Kidney (tissue), 14 donors: ENCODE results near the gene VKORC1. TPM values are rescaled to one million over a fixed set of nuclear protein-coding genes. Genes with fewer than 3 reads are reported as not detected.

Source experiments
- DNase-seq, 5 donors: peaks; one replicate each; pipeline ENCODE4 v3.0.0-alpha.2; 2013 to 2020
- FAIRE-seq: peaks from 2 replicates; lab custom pipeline; 2012; peaks lifted over from hg19 to GRCh38; lab: Jason Lieb, UNC
- H3K27ac ChIP-seq, 2 donors: one replicate each; pipeline ENCODE4 v1.7.0; 2013; ENCODE audit warnings: low read depth in 2 of 2, low read length in 2 of 2, inconsistent platforms in 1 of 2
- H3K27me3 ChIP-seq: one replicate; pipeline ENCODE4 v1.7.1; 2013; ENCODE audit warnings: low read length, inconsistent platforms; ENCODE audit not compliant: control insufficient read depth, insufficient read depth
- H3K36me3 ChIP-seq, 3 donors: one replicate each; pipeline versions ENCODE4 v1.7.0 to v1.7.1; 2013; ENCODE audit warnings: low read length in 3 of 3, control low read depth in 1 of 3, inconsistent platforms in 1 of 3; ENCODE audit not compliant: insufficient read depth in 3 of 3, control insufficient read depth in 2 of 3
- H3K4me1 ChIP-seq, 3 donors: one replicate each; pipeline versions ENCODE4 v1.7.0 to v1.7.1; 2013; ENCODE audit warnings: low read length in 3 of 3, inconsistent platforms in 1 of 3, low read depth in 1 of 3; ENCODE audit not compliant: control insufficient read depth in 2 of 3, insufficient read depth in 2 of 3
- H3K4me3 ChIP-seq, 3 donors: one replicate each; pipeline versions ENCODE4 v1.7.0 to v1.8.1; 2013; ENCODE audit warnings: low read length in 3 of 3, control low read depth in 1 of 3, inconsistent platforms in 1 of 3
- H3K9ac ChIP-seq, 3 donors: one replicate each; pipeline versions ENCODE4 v1.7.0 to v1.7.1; 2013; ENCODE audit warnings: low read length in 3 of 3, control low read depth in 1 of 3, inconsistent platforms in 1 of 3
- H3K9me3 ChIP-seq, 3 donors: one replicate each; pipeline versions ENCODE4 v1.7.0 to v1.7.1; 2013; ENCODE audit warnings: low read length in 3 of 3, control low read depth in 1 of 3, inconsistent platforms in 1 of 3; ENCODE audit not compliant: control insufficient read depth in 2 of 3, insufficient read depth in 1 of 3
- intact Hi-C: fragments of 100-400 bp; cut with DNase I; formaldehyde crosslinking; loops from one replicate; pipeline ENCODE4 v1.11.1; 2022
- polyA plus RNA-seq: library from polyadenylated mRNA; stranded (reverse); fragments of 350-450 nt; fragmentation: Illumina TruSeq; extraction: RNeasy Lipid Tissue Mini Kit (QIAGEN cat#74804); gene quantifications from one replicate; pipeline ENCODE4 v1.2.3, GENCODE V29; 2014; ENCODE audit warnings: low read depth, low replicate concordance; ENCODE audit not compliant: insufficient read depth
- total RNA-seq: library from RNA; stranded (reverse); fragmentation: NEBNext Ultra II Directional; extraction: Animal tissue kit (Norgen Biotek cat#: 25700); gene quantifications from one replicate; pipeline ENCODE4 v1.2.1, GENCODE V29; 2021
- TF ChIP-seq, protein P1 (sequence below): IDR thresholded peaks from 3 replicates; pipeline ENCODE4 v1.5.1; 2012; ENCODE audit warnings: mild to moderate bottlenecking, moderate library complexity, borderline replicate concordance; ENCODE audit not compliant: insufficient read depth; ENCODE audit errors: extremely low read depth
- donor health status: control.
- donor health status: control.
- donor health status: control.
- donor health status: control.
- donor health status: control.
- donor health status: DM: yes; HTN: yes; CAD: no.
- donor health status: Normal renal cell carcinoma (clear cell type).

VKORC1 gene
- total and polyA plus RNA-seq, 2 donors from 2014 or later: 84.7 to 209 TPM

DNA sequence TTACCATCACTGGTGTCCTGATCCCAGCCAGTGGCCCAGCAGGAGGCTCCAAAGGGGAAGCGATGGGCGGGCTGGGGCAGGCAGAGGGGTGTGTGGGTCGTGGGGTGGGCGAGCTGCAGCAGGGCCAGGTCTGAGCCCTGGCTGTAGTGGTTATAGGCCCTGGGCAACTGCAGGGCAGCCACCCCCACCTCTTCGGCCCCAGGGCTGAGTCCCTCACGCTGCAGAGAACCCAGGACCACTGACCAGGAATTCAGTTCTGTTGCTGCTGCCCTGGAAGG, 8.0 kb downstream of the VKORC1 start:
- Histone ChIP-seq H3K27me3 (no peaks in the 10 kb centered on the region), H3K27ac (no peak overlapping the region), H3K4me1 (no peaks in the 10 kb centered on the region), H3K9me3 (no peaks in the 10 kb centered on the region), H3K9ac (no peak overlapping the region), H3K4me3 (no peak overlapping the region), H3K36me3 (peaks cover 0 to 11% (median 4%) of the 10 kb centered on the region in 3 donors)
- no peak for DNase-seq
- FAIRE-seq: no peak
- intact Hi-C loops: no loop called here
- TF ChIP-seq, protein P1, sequence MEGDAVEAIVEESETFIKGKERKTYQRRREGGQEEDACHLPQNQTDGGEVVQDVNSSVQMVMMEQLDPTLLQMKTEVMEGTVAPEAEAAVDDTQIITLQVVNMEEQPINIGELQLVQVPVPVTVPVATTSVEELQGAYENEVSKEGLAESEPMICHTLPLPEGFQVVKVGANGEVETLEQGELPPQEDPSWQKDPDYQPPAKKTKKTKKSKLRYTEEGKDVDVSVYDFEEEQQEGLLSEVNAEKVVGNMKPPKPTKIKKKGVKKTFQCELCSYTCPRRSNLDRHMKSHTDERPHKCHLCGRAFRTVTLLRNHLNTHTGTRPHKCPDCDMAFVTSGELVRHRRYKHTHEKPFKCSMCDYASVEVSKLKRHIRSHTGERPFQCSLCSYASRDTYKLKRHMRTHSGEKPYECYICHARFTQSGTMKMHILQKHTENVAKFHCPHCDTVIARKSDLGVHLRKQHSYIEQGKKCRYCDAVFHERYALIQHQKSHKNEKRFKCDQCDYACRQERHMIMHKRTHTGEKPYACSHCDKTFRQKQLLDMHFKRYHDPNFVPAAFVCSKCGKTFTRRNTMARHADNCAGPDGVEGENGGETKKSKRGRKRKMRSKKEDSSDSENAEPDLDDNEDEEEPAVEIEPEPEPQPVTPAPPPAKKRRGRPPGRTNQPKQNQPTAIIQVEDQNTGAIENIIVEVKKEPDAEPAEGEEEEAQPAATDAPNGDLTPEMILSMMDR: no peak

DNA sequence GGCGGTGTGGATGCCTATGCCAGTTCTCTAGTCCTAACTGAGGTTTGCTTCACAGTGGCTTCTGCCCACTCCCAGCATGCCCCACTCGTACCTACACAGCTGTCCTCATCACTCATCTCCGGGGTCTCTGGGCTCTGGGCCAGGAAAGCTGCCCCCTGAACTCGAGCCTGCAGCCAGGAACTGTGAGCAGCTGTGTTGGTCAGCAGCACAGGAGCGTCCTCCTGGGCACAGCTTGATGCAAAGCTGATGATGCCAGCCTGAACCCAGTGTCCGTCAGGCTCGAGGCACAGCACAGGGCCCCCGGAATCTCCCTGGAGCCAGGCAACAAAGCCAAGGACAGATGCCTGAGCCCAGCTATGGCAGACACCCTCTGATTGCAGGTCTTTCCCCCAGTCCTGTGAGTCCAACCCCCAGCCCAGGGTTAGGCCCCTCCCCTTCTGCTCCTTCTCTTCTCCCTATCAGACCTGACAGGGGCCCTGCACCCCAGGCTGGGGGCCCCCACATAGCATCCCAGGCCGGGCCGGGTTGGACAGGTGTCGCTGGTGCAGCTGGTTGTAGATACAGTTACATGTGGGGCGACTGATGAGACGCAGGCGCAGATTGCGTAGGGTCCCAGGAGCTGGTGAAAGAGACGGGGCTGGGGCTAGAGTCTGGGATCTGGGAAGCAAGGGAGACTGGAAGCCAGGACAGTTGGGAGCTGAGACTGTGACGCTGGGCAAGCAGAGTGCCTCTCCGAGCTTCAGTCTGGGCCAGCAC, 8.5 kb downstream of the VKORC1 start:
- peaks cover 0 to 7% (median 4%) of the 10 kb centered on the region in 3 donors for H3K36me3 ChIP-seq
- DNase-seq (no peak), FAIRE-seq (no peak)
- TF ChIP-seq, protein P1: no peak
- no peak overlapping the region for H3K27ac ChIP-seq
- no peak overlapping the region for H3K4me3 ChIP-seq
- H3K9me3 ChIP-seq: no peaks in the 10 kb centered on the region
- no peaks in the 10 kb centered on the region for H3K27me3 ChIP-seq
- no peaks in the 10 kb centered on the region for H3K4me1 ChIP-seq
- intact Hi-C loops: no loop called here
- no peak overlapping the region for H3K9ac ChIP-seq

DNA sequence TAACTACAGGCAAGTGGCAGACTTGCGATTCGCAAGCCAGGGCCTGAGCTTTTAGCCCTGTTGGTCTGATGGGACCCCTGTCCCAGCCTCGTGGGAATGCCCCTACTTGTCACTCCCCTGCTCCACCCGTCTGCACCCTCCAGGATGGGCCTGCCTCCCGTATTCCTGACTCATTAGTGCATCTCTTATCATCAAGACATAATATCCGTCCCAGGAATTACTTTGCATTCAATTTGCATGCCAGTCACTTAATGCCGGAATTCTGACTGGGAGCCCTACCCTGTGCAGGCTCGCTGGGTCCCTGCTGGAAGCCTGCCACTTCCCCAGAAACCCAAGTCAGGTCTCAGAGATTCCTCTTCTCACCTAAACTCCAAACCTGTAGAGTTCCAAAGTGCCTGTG, 9.2 kb downstream of the VKORC1 start:
- no peak for DNase-seq
- no peak for FAIRE-seq

More for the DNA sequence above, 9.2 kb downstream of the VKORC1 start:
- TF ChIP-seq, protein P1: no peak
- no peak overlapping the region for H3K9ac ChIP-seq
- H3K27me3 ChIP-seq: no peaks in the 10 kb centered on the region
- no peak overlapping the region for H3K27ac ChIP-seq
- intact Hi-C loops: no loop called here
- H3K9me3 ChIP-seq: no peaks in the 10 kb centered on the region
- no peaks in the 10 kb centered on the region for H3K4me1 ChIP-seq
- peaks cover under 1 to 4% (median 3%) of the 10 kb centered on the region in 3 donors for H3K36me3 ChIP-seq
- H3K4me3 ChIP-seq: no peak overlapping the region
